Uterus (tissue), 2 donors: ENCODE measurements around the gene EFCC1.

Source experiments
- POLR2A ChIP-seq, 2 donors: fragments of 450-650 bp; IDR thresholded peaks; one replicate each; pipeline ENCODE4 v1.6.1; 2016; ENCODE audit warnings: antibody characterized with exemption in 2 of 2, mild to moderate bottlenecking in 1 of 2, moderate library complexity in 1 of 2
- TF ChIP-seq, protein P1 (sequence below), 4 experiments: fragments of 200-600 bp in 2 of 4; fragments of 450-650 bp in 2 of 4; sonication (generic) in 2 of 4; IDR thresholded peaks; one replicate each; pipeline ENCODE4 v1.5.1; 2016 to 2019; ENCODE audit warnings: antibody characterized with exemption in 4 of 4, mild to moderate bottlenecking in 2 of 4, moderate library complexity in 1 of 4

DNA sequence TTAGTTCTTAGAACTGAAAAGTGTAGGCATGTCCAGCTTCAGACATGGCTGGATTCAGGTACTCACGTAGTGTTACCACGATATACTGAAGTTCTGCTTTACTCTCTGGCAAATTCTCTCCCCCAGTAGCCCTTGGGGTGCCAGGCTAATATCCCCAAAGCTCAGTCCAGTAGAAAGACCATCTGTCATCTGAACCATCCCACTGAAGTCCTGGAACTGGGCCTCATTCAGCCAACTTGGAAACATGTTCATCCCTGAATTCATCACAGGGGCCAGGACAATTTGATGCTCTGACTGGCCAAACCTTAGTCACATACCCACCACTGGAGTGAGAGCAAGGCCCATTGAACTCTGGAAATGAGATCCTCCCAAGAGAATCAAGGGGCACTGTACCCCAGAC is 8.2 kb downstream of the EFCC1 start:
- TF ChIP-seq, protein P1, sequence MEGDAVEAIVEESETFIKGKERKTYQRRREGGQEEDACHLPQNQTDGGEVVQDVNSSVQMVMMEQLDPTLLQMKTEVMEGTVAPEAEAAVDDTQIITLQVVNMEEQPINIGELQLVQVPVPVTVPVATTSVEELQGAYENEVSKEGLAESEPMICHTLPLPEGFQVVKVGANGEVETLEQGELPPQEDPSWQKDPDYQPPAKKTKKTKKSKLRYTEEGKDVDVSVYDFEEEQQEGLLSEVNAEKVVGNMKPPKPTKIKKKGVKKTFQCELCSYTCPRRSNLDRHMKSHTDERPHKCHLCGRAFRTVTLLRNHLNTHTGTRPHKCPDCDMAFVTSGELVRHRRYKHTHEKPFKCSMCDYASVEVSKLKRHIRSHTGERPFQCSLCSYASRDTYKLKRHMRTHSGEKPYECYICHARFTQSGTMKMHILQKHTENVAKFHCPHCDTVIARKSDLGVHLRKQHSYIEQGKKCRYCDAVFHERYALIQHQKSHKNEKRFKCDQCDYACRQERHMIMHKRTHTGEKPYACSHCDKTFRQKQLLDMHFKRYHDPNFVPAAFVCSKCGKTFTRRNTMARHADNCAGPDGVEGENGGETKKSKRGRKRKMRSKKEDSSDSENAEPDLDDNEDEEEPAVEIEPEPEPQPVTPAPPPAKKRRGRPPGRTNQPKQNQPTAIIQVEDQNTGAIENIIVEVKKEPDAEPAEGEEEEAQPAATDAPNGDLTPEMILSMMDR (IDR thresholded peaks at IDR 0.05), result no peak
- no peak for TF ChIP-seq POLR2A (IDR thresholded peaks at IDR 0.05)
